Peyer's patch (tissue), 4 donors: ENCODE data around the gene TRIM9.

Source experiments
- CTCF ChIP-seq, 6 experiments: fragments of 450-650 bp in 4 of 6; fragments of 200-600 bp in 2 of 6; sonication (generic) in 1 of 6; IDR thresholded peaks; one replicate each; pipeline ENCODE4 v1.5.1; 2017 to 2019; ENCODE audit warnings: antibody characterized with exemption in 6 of 6, mild to moderate bottlenecking in 3 of 6, moderate library complexity in 1 of 6
- POLR2A ChIP-seq, 2 donors: fragments of 450-650 bp; IDR thresholded peaks; one replicate each; pipeline ENCODE4 v1.5.1; 2017; ENCODE audit warnings: antibody characterized with exemption in 2 of 2, mild to moderate bottlenecking in 2 of 2, moderate library complexity in 2 of 2

GRCh38 chr14:51014086-51014485 is 80.8 kb downstream of the TRIM9 start:
- no peak for TF ChIP-seq CTCF (IDR thresholded peaks at IDR 0.05)
- no peak for TF ChIP-seq POLR2A (IDR thresholded peaks at IDR 0.05)
